Right lung (tissue), 5 donors: Measurements from ENCODE around the gene TMEM101. TPM values are rescaled to one million over a fixed set of nuclear protein-coding genes. Genes with fewer than 3 reads are reported as not detected.
A peak's percentile ranks its signal among the peaks of the same experiment; 100 is the strongest.
"Not testable (repeated sequence)": the region's sequence is repeated elsewhere in the genome, so short reads cannot be mapped to it uniquely, and the experiment has no call there.

Experiments used
- DNase-seq, 2 donors: peaks; one replicate each; pipeline ENCODE4 v3.0.0-alpha.2; 2013
- polyA plus RNA-seq, 5 donors: library from polyadenylated mRNA; unstranded; fragments of 120-200 nt; gene quantifications; one replicate each; pipeline versions ENCODE4 v1.2.1 to v1.2.3, GENCODE V29; 2013; ENCODE audit warnings: inconsistent platforms in 1 of 5, low replicate concordance in 1 of 5; ENCODE audit not compliant: insufficient read length in 5 of 5, insufficient read depth in 1 of 5

TMEM101 gene
- polyA plus RNA-seq, 5 donors: 41.5 to 48.1 (median 42.7) TPM

- DNase-seq: no peak
These were observed 15.0 kb upstream of the TMEM101 start for GRCh38 chr17:44029736-44030135.

- DNase-seq: no peak
These were observed 10.1 kb upstream of the TMEM101 start for GRCh38 chr17:44024853-44025252.

DNA sequence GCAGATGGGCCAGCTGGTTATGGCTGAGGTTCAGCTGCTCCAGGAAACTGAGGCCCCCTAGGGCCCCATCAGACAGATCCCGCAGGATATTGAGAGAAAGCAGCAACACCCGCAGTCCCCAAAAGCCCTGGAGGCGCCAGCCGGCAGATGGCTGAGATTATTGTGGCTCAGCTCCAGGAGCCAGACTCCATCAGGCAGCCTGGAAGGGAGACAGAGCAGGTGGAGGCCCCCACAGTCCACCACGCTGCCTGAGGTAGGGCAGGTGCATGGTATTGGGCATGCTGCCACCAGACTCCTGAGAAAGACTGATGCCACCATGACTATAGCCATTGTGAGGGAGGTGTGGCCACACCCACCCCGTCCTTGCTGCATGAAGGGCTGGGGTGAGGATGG is 9.5 kb upstream of the TMEM101 start:
- DNase-seq: no peak

GRCh38 chr17:44023545-44024270 is 8.9 kb upstream of the TMEM101 start:
- DNase-seq: no peak

- DNase-seq: no peak
These were observed 7.5 kb upstream of the TMEM101 start for GRCh38 chr17:44022246-44022645.

- not testable (repeated sequence) for DNase-seq
These were observed 6.5 kb upstream of the TMEM101 start for GRCh38 chr17:44021227-44021626.

- no peak for DNase-seq
These were observed 678 bp downstream of the TMEM101 start for GRCh38 chr17:44014133-44014436.

GRCh38 chr17:44012874-44013273 is 1.9 kb downstream of the TMEM101 start:
- DNase-seq: no peak

- DNase-seq: no peak
These were observed 2.4 kb downstream of the TMEM101 start for GRCh38 chr17:44012391-44012790.

DNA sequence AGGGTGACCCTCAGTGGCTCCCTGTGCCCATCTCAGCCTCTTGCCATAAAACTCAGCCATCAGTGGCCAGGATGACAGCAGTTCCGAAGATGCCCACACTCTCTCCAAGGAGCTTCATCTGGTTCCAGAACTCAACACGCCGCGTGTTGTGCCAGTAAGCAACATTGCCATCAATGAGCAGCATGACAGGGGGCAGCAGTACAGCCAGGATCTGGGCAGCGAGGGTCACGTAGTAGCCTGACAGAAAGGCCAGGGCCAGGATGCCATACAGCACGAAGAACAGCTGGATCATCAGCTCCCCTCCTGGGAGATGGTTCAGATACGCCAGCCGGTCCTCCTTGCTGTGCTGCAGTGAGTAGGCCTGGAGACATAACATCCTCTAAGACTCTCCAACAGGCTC is 2.9 kb downstream of the TMEM101 start:
- DNase-seq: no peak

DNA sequence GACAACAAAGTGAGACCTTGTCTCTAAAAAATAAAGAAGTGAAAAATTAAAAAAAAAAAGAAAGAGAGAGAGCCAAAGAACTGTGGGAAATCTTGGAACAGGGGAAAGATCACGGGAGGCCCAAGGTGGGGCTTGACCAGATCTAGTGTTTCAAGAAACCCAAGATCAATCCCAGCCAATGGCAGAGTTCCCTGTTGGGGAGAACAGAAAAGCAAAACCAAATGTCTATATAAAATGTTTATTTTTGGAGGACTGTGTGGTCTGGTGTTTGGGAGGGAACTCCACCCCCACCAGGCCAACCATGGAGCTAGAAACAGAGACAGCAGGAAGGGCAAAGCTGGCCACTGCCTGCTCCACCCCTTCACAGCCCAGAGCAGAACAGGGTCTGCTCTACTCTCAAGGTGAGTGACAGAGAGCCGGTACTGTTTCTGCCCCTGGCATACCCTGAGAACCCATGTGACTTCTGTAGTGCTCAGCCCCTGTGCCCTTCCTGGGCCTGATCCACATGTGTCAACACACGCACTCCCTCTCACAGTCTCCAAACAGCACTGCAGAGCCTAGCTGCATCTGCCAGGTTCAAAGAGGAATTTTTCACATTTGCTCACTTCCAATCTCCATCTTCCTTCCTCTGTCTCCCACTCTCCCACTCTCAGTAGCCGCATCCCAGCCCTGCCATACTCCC is 3.7 kb downstream of the TMEM101 start:
- no peak for DNase-seq

GRCh38 chr17:44008205-44008909 is 6.4 kb downstream of the TMEM101 start:
- DNase-seq: no peak

GRCh38 chr17:44007346-44008204 is 7.2 kb downstream of the TMEM101 start:
- no peak for DNase-seq

GRCh38 chr17:44006598-44007345 is 8.0 kb downstream of the TMEM101 start:
- peak; percentile 94 for DNase-seq

GRCh38 chr17:44006272-44006597 is 8.5 kb downstream of the TMEM101 start:
- no peak for DNase-seq

- peak in 1 of 2 donors; percentile 14 for DNase-seq
These were observed 9.1 kb downstream of the TMEM101 start for GRCh38 chr17:44005527-44006271.

DNA sequence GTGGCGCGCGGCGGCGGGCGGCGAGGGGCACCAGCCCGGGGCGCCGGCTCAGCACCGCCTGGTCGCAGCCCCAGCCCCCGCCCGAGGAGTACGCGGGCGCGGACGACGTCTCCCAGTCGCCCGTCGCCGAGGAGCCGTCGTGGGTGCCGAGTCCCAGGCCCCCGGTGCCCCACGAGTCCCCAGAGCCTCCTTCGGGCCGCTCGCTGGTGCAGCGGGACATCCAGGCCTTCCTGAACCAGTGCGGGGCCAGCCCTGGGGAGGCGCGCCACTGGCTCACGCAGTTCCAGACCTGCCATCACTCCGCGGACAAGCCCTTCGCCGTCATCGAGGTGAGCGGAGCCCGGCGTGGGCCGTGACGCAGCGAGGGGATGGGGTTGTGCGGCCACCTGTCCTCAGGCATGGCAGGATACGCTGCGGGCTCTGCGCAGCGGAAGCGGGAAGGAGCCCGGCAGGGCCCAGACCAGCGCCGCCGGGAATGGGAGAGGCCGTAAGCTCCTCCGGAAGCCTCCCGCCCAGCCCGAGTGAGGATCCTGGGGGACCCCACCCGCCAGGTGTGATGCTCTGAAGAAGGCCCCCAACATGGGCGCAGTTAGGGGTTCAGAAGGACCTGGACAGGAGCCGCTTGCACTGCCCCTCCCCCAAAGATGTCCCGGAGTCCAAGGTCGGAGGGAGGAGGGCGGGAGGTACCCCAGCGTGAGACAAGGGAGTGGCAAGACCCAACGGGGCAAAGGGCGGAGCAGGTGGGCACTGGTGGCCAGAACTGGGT is 9.8 kb downstream of the TMEM101 start:
- DNase-seq: peak in 1 of 2 donors; percentile 17

- no peak for DNase-seq
These were observed 10.5 kb downstream of the TMEM101 start, which contains the start of gene NAGS for GRCh38 chr17:44004077-44004760. TSS of gene NAGS (plus strand) at chr17:44004622. CDS start at chr17:44004664, 42 bp downstream.
